MCF 10A (cell line): Measurements from ENCODE around the gene STAG1. TPM values are rescaled to one million over a fixed set of nuclear protein-coding genes. Genes with fewer than 3 reads are reported as not detected.

ENCODE experiments used
- BruUV-seq: library from RNA; stranded (reverse); fragments of 400-500 nt; replicated peaks from 2 replicates; lab custom pipeline; 2021; lab: Mats Ljungman, UMichigan
- CTCF ChIA-PET: fragments of 300-600 bp; sonication (Branson Sonifier 250); formaldehyde crosslinking; extraction: SDS; loops from one replicate; lab custom pipeline; 2021; ENCODE audit warnings: antibody characterized with exemption, inconsistent platforms; lab: Yijun Ruan, JAX
- POLR2A ChIA-PET: fragments of 300-600, 350-650 bp; sonication (Branson Sonifier 250); formaldehyde crosslinking; extraction: SDS; loops from one replicate; lab custom pipeline; 2020; ENCODE audit warnings: antibody characterized with exemption, inconsistent platforms; lab: Yijun Ruan, JAX
- DNase-seq: peaks from one replicate; pipeline ENCODE4 v3.0.0-alpha.2; 2018; ENCODE audit not compliant: unreplicated experiment
- H3K27ac Mint-ChIP-seq: one replicate; pipeline ENCODE4 v1.8.0; 2022; ENCODE audit warnings: mild to moderate bottlenecking, low read depth, mixed read lengths; ENCODE audit not compliant: unreplicated experiment
- H3K27me3 Mint-ChIP-seq: one replicate; pipeline ENCODE4 v1.8.0; 2022; ENCODE audit warnings: mixed read lengths; ENCODE audit not compliant: insufficient read depth, unreplicated experiment
- H3K36me3 Mint-ChIP-seq: one replicate; pipeline ENCODE4 v1.8.0; 2022; ENCODE audit warnings: mild to moderate bottlenecking, moderate library complexity, mixed read lengths; ENCODE audit not compliant: insufficient read depth, unreplicated experiment
- H3K4me1 Mint-ChIP-seq: one replicate; pipeline ENCODE4 v1.8.0; 2022; ENCODE audit warnings: mixed read lengths; ENCODE audit not compliant: insufficient read depth, unreplicated experiment
- H3K4me3 Mint-ChIP-seq: one replicate; pipeline ENCODE4 v1.8.0; 2022; ENCODE audit warnings: mild to moderate bottlenecking, moderate library complexity, mixed read lengths; ENCODE audit not compliant: unreplicated experiment
- H3K9me3 Mint-ChIP-seq: one replicate; pipeline ENCODE4 v1.8.0; 2022; ENCODE audit warnings: mixed read lengths; ENCODE audit not compliant: unreplicated experiment
- intact Hi-C: fragments of 100-400 bp; cut with micrococcal nuclease; formaldehyde crosslinking; loops from 2 replicates; pipeline ENCODE4 v1.14.1; 2022
- total RNA-seq: library from RNA; stranded (reverse); gene quantifications from 2 replicates; pipeline ENCODE4 v1.2.3, GENCODE V29; 2022
- TF ChIP-seq, protein P1 (sequence below): fragments of 200-600 bp; IDR thresholded peaks from one replicate; pipeline ENCODE4 v1.8.0; 2022; ENCODE audit warnings: antibody characterized with exemption, mild to moderate bottlenecking; ENCODE audit not compliant: unreplicated experiment

STAG1 gene
- total RNA-seq, 1 experiment from 2014 or later = 34.3 TPM

DNA sequence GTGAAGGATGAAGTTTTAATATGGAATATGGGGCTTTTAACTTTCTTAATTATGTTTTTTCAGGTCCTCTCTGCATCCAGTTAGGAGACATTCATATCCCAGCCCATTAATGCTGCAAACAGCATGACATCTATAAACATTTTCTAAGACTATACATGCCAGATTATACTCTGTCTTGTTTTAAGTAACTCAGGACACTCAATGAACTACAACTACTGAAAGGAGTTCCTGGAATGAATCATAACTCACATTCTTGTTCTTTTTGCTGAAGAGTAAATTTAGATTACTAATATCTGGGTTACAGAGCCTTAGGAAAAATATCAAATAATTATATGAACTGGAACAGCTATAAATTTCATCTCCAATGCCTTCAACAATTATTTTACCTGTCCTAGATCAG is 167.4 kb downstream of the STAG1 start:
- intact Hi-C loops = no loop called here
- TF ChIP-seq, protein P1, sequence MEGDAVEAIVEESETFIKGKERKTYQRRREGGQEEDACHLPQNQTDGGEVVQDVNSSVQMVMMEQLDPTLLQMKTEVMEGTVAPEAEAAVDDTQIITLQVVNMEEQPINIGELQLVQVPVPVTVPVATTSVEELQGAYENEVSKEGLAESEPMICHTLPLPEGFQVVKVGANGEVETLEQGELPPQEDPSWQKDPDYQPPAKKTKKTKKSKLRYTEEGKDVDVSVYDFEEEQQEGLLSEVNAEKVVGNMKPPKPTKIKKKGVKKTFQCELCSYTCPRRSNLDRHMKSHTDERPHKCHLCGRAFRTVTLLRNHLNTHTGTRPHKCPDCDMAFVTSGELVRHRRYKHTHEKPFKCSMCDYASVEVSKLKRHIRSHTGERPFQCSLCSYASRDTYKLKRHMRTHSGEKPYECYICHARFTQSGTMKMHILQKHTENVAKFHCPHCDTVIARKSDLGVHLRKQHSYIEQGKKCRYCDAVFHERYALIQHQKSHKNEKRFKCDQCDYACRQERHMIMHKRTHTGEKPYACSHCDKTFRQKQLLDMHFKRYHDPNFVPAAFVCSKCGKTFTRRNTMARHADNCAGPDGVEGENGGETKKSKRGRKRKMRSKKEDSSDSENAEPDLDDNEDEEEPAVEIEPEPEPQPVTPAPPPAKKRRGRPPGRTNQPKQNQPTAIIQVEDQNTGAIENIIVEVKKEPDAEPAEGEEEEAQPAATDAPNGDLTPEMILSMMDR = no peak
- H3K27me3 Mint-ChIP-seq = no peaks in the 10 kb centered on the region
- no peaks in the 10 kb centered on the region for H3K9me3 Mint-ChIP-seq
- H3K4me1 Mint-ChIP-seq = no peaks in the 10 kb centered on the region
- no peak overlapping the region for H3K4me3 Mint-ChIP-seq
- POLR2A ChIA-PET = interaction anchor here (0.9 to 1.6 kb wide), 3 partner anchors 10 kb away, joined by 3 read pairs; no protein-coding TSS in a partner anchor
- CTCF ChIA-PET = interaction anchor here (0.6 to 1.3 kb wide), 4 partner anchors 10 to 220 kb away, joined by 3 read pairs; no protein-coding TSS in a partner anchor
- H3K27ac Mint-ChIP-seq = no peak overlapping the region
- DNase-seq = no peak
- BruUV-seq = no TSS peak
- H3K36me3 Mint-ChIP-seq = peaks cover 17% of the 10 kb centered on the region

DNA sequence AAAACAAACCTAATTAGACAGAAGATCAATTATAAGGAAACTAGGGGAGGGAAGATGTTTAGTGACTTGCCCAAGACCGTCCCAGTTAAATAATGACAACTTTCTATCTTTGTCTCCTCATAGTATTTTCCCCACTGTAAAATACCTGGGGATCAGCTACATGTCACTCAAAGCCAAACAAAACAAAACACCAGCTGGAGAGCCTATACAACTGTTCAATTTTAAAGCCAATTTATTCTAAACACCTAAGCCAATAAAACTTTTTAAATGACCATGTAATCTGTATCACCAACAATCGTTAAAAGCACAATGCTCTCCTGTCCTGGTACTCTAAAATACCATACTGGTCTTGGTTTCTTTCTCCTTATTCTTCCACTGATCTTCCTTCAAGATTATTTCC is 168.4 kb downstream of the STAG1 start:
- ChIA-PET POLR2A (interaction anchor here (0.9 to 1.6 kb wide), 2 partner anchors 9 to 11 kb away, joined by 3 read pairs; no protein-coding TSS in a partner anchor), CTCF (interaction anchor here (0.7 to 1.3 kb wide), 2 partner anchors 11 to 102 kb away, joined by 3 read pairs; no protein-coding TSS in a partner anchor)
- no peaks in the 10 kb centered on the region for H3K27me3 Mint-ChIP-seq
- DNase-seq = no peak
- no TSS peak for BruUV-seq
- TF ChIP-seq, protein P1 = no peak
- H3K36me3 Mint-ChIP-seq = peaks cover 9% of the 10 kb centered on the region
- H3K4me3 Mint-ChIP-seq = no peak overlapping the region
- H3K27ac Mint-ChIP-seq = no peak overlapping the region
- H3K9me3 Mint-ChIP-seq = no peaks in the 10 kb centered on the region
- H3K4me1 Mint-ChIP-seq = no peaks in the 10 kb centered on the region
- intact Hi-C loops = no loop called here

DNA sequence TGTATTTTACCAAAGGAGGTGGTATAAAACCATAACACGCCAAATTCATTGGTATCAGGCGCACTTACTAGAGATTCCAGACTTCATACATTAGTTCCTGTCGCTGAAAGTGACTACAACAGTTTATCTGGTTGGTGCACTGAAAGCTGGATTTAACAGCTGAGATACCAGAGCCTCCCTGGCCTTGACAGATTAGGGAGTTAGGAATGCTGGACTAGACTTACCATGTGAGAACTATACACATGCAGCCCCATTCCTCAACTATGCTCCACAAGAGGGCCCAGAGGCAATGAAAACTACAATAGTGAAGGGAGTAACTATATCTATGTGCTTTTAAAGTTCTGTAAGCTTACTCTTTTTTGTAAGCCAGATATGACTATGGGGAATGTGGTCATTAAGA is 174.4 kb downstream of the STAG1 start:
- Mint-ChIP-seq H3K9me3 (no peaks in the 10 kb centered on the region), H3K4me1 (no peaks in the 10 kb centered on the region), H3K27me3 (no peaks in the 10 kb centered on the region), H3K27ac (no peak overlapping the region), H3K36me3 (peaks cover 10% of the 10 kb centered on the region), H3K4me3 (no peak overlapping the region)
- CTCF ChIA-PET = interaction anchor here (1.0 kb wide), 1 partner anchor 137 kb away, joined by 4 read pairs; no protein-coding TSS in a partner anchor
- DNase-seq = no peak
- no TSS peak for BruUV-seq
- TF ChIP-seq, protein P1 = no peak
- POLR2A ChIA-PET = no interaction called here
- intact Hi-C loops = no loop called here

DNA sequence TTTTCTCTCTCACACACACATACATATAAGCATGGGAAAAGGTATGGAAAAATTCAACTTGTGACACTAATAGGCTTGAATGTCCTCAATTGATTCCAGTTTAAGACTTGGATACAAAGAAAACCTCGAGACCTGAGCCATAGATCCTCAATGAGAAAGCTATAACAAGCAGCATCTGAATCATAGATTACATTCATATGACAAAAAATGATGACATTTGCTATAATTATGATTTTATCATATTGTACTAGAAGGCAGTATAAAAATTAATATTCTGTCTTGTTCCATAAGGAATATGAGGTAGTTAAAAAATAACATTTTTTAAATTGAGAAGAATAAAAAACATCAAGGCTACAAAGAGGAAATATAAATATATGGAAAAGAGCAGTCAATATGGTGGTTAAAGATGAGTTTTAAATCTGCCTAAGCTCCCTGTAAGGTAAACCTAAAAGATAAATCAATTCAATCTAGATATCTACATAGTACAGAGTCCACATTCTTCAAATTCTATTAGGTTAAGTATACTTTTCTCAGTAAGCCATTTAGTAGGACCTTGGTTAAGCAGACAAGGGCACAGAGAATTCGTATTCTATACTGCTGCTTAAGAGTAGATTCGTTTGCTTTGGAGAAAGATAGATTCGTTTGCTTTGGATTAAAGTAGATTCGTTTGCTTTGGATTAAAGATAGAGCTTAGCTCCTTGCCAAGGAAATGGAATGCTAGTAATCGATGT is 175.7 kb downstream of the STAG1 start:
- intact Hi-C loops = no loop called here
- H3K9me3 Mint-ChIP-seq = no peaks in the 10 kb centered on the region
- H3K4me1 Mint-ChIP-seq = no peaks in the 10 kb centered on the region
- H3K36me3 Mint-ChIP-seq = peaks cover 10% of the 10 kb centered on the region
- no peak overlapping the region for H3K27ac Mint-ChIP-seq
- no peak overlapping the region for H3K4me3 Mint-ChIP-seq
- no TSS peak for BruUV-seq
- TF ChIP-seq, protein P1 = no peak
- no peaks in the 10 kb centered on the region for H3K27me3 Mint-ChIP-seq
- CTCF ChIA-PET = interaction anchor here (0.7 to 1.3 kb wide), 4 partner anchors 10 to 41 kb away, joined by 3 to 7 read pairs (median 3); no protein-coding TSS in a partner anchor
- POLR2A ChIA-PET = no interaction called here
- DNase-seq = no peak
